Lower leg skin (tissue), 4 donors: ENCODE results near the gene SRD5A3. TPM values are rescaled to one million over a fixed set of nuclear protein-coding genes. Genes with fewer than 3 reads are reported as not detected.

Experiments used
- DNase-seq, 2 donors: peaks; one replicate each; pipeline ENCODE4 v3.0.0-alpha.2; 2019; ENCODE audit warnings: low spot score in 2 of 2
- H3K4me3 ChIP-seq: fragments of 200-600 bp; sonication (generic); 2 replicates; pipeline ENCODE4 v1.5.1; 2017; ENCODE audit warnings: mild to moderate bottlenecking, low read depth; ENCODE audit not compliant: poor library complexity, severe bottlenecking
- CTCF ChIP-seq, 3 donors: fragments of 450-650 bp; IDR thresholded peaks; one replicate each; pipeline ENCODE4 v1.5.1; 2016; ENCODE audit warnings: antibody characterized with exemption in 3 of 3, mild to moderate bottlenecking in 3 of 3, moderate library complexity in 2 of 3
- POLR2A ChIP-seq, 2 donors: fragments of 450-650 bp; IDR thresholded peaks; one replicate each; pipeline ENCODE4 v1.6.1; 2016 to 2017; ENCODE audit warnings: antibody characterized with exemption in 2 of 2, mild to moderate bottlenecking in 1 of 2, moderate library complexity in 1 of 2
- WGBS, 2 donors: methylation state at CpG; one replicate each; pipeline ENCODE4 v1.1.5; 2018; 5-methylcytosine and 5-hydroxymethylcytosine counted together
- intact Hi-C: fragments of 100-400 bp; cut with DNase I; formaldehyde crosslinking; loops from one replicate; pipeline ENCODE4 v1.15.0; 2023; ENCODE audit warnings: low total_unique reads
- total RNA-seq, 4 donors: library from RNA; depleted of rRNA; stranded (reverse); fragments of >200 nt; gene quantifications; one replicate each; pipeline ENCODE4 v1.1.0, GENCODE V29; 2016

Gene SRD5A3
- total RNA-seq, 4 donors from 2014 or later, result 6.9 to 21.7 (median 9.3) TPM

DNA sequence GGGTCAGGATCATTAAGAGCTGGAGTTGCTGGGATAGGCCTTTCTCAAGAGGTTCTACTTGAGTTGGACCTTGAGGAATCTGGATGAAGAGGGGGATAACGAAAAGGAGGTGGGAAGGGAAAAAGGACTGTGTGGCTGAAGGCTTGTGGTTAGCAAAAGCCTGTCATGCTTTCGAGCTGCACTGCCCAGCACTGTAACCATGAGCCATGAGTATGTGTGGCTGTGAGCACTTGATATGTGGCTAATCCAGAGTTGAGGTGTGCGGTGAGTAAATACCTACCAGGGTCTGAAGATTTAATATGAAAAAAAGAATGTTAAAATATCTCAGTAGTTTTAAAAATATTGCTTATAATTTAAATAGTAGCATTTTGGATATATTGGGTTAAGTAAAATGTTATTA lies 61.1 kb downstream of the SRD5A3 start:
- TF ChIP-seq POLR2A (IDR thresholded peaks at IDR 0.05) (no peak), CTCF (IDR thresholded peaks at IDR 0.05) (no peak)
- no peak overlapping the region for H3K4me3 ChIP-seq
- intact Hi-C loops, result no loop called here
- 88 to 90% methylated on average over 3 of the region's 3 CpGs for WGBS, 2 donors
- no peak for DNase-seq

DNA sequence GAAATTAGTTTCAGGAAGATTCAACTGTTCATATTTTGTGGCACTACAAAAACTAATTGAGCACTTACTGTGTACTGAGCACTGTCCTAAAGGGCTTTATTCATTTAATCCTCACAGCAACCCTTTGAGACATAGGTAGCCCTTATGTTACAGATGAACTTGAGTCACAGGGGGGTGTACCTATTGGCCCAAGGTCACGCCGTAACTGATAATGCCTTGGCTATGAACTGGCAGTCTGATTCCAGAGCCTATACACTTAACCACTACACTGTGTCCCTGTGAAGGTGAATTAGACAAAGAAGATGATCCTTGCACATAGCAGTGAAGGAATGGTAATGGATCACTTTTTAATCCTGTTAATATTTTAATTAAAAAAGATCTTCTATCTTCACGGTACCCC lies 61.7 kb downstream of the SRD5A3 start:
- TF ChIP-seq CTCF (IDR thresholded peaks at IDR 0.05) (no peak), POLR2A (IDR thresholded peaks at IDR 0.05) (no peak)
- no peak overlapping the region for H3K4me3 ChIP-seq
- WGBS, 2 donors, result 68 to 91% methylated on average over 3 of the region's 3 CpGs
- intact Hi-C loops, result no loop called here
- no peak for DNase-seq

DNA sequence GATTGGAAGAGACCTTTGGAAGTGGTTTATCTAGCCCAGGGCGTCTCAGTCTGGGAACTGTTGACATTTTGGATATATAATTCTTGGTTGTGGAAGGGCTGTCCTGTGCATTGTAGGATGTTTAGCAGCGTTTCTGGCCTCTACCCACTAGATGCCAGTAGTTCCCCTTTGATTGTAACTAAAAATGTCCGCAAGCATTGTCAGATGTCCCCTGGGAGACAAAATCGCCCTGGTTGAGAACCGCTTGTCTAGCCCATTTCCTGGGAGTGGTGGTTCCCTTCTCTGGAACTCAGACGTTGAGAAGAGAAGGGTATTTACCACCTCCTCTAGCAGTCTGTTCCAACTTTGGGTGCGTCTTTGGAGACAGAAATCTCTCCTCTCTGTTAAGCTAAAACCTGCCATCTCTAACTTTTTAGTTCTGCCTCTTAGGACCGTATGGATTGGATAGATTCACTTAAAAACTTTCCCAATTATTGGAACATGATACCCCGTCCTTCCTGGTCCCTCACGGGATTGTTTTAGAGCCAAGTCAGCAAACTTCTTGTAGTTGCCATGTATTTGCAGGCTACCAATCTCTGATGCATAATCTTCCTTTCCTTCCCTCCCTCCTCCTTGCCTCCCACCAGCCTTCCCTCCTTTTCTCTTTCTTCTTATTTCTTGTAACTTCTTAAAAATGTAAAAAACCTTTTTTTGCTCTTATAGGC lies 63.6 kb downstream of the SRD5A3 start:
- intact Hi-C loops, result no loop called here
- no peak for DNase-seq
- TF ChIP-seq CTCF (IDR thresholded peaks at IDR 0.05) (no peak), POLR2A (IDR thresholded peaks at IDR 0.05) (no peak)
- 49 to 59% methylated on average over 10 of the region's 10 CpGs for WGBS, 2 donors
- H3K4me3 ChIP-seq, result no peak overlapping the region

- TF ChIP-seq POLR2A (IDR thresholded peaks at IDR 0.05) (no peak), CTCF (IDR thresholded peaks at IDR 0.05) (no peak)
- H3K4me3 ChIP-seq, result no peak overlapping the region
- 88 to 96% methylated on average over 8 of the region's 8 CpGs for WGBS, 2 donors
- DNase-seq, result no peak
- intact Hi-C loops, result no loop called here
These were observed 64.4 kb downstream of the SRD5A3 start for GRCh38 chr4:55410431-55410830.

- TF ChIP-seq CTCF (IDR thresholded peaks at IDR 0.05), result no peak
- intact Hi-C loops, result no loop called here
- no peak for DNase-seq
- H3K4me3 ChIP-seq, result no peak overlapping the region
- 94 to 98% methylated on average over 6 of the region's 6 CpGs for WGBS, 2 donors
These were observed 65.6 kb downstream of the SRD5A3 start for GRCh38 chr4:55411621-55412020.

DNA sequence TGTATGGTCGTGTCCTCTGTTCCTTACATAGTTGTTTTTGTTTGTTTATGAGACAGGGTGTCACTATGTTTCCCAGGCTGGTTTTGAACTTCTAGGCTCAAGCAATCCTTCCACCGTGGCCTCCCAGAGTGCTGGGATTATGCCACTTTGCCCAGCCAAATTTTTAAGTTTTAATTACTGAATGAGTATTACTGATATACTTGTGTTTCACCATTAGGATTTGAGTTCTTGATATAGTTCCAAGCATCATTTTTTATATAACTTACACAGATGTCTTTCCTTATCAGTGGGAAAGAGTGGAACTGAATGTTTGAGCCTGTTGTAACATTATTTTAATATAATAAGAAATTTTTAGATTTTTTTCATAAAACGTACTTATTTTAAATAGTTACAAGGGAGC lies 70.1 kb downstream of the SRD5A3 start:
- H3K4me3 ChIP-seq, result no peak overlapping the region
- intact Hi-C loops, result no loop called here
- DNase-seq, result no peak
- TF ChIP-seq CTCF (IDR thresholded peaks at IDR 0.05), result no peak
- TF ChIP-seq POLR2A (IDR thresholded peaks at IDR 0.05), result no peak
- 91 to 93% methylated on average over 3 of the region's 3 CpGs for WGBS, 2 donors
